ENCODE data around the gene ZIC2. TPM values are rescaled to one million over a fixed set of nuclear protein-coding genes. Genes with fewer than 3 reads are reported as not detected.

The ZIC2 gene
- total RNA-seq, 1 donor from 2014 or later = 1.8 TPM

GRCh38 chr13:100014621-100015020, 33.0 kb downstream of the ZIC2 start:
- no peaks in the 10 kb centered on the region for H3K9me3 ChIP-seq (ENCODE audit: insufficient read depth, low read depth, low read length)
- no peaks in the 10 kb centered on the region for H3K4me1 ChIP-seq (ENCODE audit: insufficient read depth, low read length)
- no peak overlapping the region for H2AFZ ChIP-seq (ENCODE audit: low read depth, low read length)
- TF ChIP-seq EZH2 (IDR thresholded peaks at IDR 0.05; ENCODE audit: insufficient read depth, low read length) = no peak
- TF ChIP-seq, protein P1, sequence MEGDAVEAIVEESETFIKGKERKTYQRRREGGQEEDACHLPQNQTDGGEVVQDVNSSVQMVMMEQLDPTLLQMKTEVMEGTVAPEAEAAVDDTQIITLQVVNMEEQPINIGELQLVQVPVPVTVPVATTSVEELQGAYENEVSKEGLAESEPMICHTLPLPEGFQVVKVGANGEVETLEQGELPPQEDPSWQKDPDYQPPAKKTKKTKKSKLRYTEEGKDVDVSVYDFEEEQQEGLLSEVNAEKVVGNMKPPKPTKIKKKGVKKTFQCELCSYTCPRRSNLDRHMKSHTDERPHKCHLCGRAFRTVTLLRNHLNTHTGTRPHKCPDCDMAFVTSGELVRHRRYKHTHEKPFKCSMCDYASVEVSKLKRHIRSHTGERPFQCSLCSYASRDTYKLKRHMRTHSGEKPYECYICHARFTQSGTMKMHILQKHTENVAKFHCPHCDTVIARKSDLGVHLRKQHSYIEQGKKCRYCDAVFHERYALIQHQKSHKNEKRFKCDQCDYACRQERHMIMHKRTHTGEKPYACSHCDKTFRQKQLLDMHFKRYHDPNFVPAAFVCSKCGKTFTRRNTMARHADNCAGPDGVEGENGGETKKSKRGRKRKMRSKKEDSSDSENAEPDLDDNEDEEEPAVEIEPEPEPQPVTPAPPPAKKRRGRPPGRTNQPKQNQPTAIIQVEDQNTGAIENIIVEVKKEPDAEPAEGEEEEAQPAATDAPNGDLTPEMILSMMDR (IDR thresholded peaks at IDR 0.05; ENCODE audit: insufficient read depth, low read depth, low read length) = no peak
- H3K79me2 ChIP-seq (ENCODE audit: insufficient read depth, low read length) = no peaks in the 10 kb centered on the region
- H3K9ac ChIP-seq (ENCODE audit: low read length) = no peak overlapping the region
- Mint-ChIP-seq H3K27ac (ENCODE audit: unreplicated experiment) (no peak overlapping the region), H3K4me3 (ENCODE audit: unreplicated experiment) (no peak overlapping the region), H3K36me3 (ENCODE audit: low read depth, unreplicated experiment) (peaks cover 1% of the 10 kb centered on the region), H3K4me1 (ENCODE audit: low read depth, unreplicated experiment) (no peaks in the 10 kb centered on the region), H3K9me3 (ENCODE audit: unreplicated experiment) (no peaks in the 10 kb centered on the region), H3K27me3 (ENCODE audit: low read depth, unreplicated experiment) (no peaks in the 10 kb centered on the region)
- FAIRE-seq (no peak), DNase-seq (ENCODE audit: low read depth) (no peak)
- H4K20me1 ChIP-seq (ENCODE audit: insufficient read depth, low read length) = no peaks in the 10 kb centered on the region
- H3K27me3 ChIP-seq (ENCODE audit: insufficient read depth, low read length) = no peaks in the 10 kb centered on the region
- no peak overlapping the region for H3K4me3 ChIP-seq (ENCODE audit: insufficient read depth, low read depth, low read length)
- H3K27ac ChIP-seq (ENCODE audit: low read depth, low read length) = no peak overlapping the region
- H3K4me2 ChIP-seq (ENCODE audit: low read length) = no peak overlapping the region
- H3K36me3 ChIP-seq (ENCODE audit: insufficient read depth, low read length) = no peaks in the 10 kb centered on the region

- Mint-ChIP-seq H3K36me3 (ENCODE audit: low read depth, unreplicated experiment) (peaks cover 2% of the 10 kb centered on the region), H3K4me1 (ENCODE audit: low read depth, unreplicated experiment) (no peaks in the 10 kb centered on the region), H3K27ac (ENCODE audit: unreplicated experiment) (no peak overlapping the region), H3K27me3 (ENCODE audit: low read depth, unreplicated experiment) (no peaks in the 10 kb centered on the region), H3K4me3 (ENCODE audit: unreplicated experiment) (no peak overlapping the region), H3K9me3 (ENCODE audit: unreplicated experiment) (peaks cover 2% of the 10 kb centered on the region)
- H3K9me3 ChIP-seq (ENCODE audit: insufficient read depth, low read depth, low read length) = no peaks in the 10 kb centered on the region
- H4K20me1 ChIP-seq (ENCODE audit: insufficient read depth, low read length) = no peaks in the 10 kb centered on the region
- no peaks in the 10 kb centered on the region for H3K79me2 ChIP-seq (ENCODE audit: insufficient read depth, low read length)
- TF ChIP-seq, protein P1 (IDR thresholded peaks at IDR 0.05; ENCODE audit: insufficient read depth, low read depth, low read length) = no peak
- TF ChIP-seq EZH2 (IDR thresholded peaks at IDR 0.05; ENCODE audit: insufficient read depth, low read length) = no peak
- H3K27ac ChIP-seq (ENCODE audit: low read depth, low read length) = no peak overlapping the region
- no peak overlapping the region for H3K4me3 ChIP-seq (ENCODE audit: insufficient read depth, low read depth, low read length)
- no peak overlapping the region for H2AFZ ChIP-seq (ENCODE audit: low read depth, low read length)
- no peaks in the 10 kb centered on the region for H3K36me3 ChIP-seq (ENCODE audit: insufficient read depth, low read length)
- FAIRE-seq (no peak), DNase-seq (ENCODE audit: low read depth) (no peak)
- no peak overlapping the region for H3K4me2 ChIP-seq (ENCODE audit: low read length)
- H3K27me3 ChIP-seq (ENCODE audit: insufficient read depth, low read length) = no peaks in the 10 kb centered on the region
- H3K4me1 ChIP-seq (ENCODE audit: insufficient read depth, low read length) = no peaks in the 10 kb centered on the region
- H3K9ac ChIP-seq (ENCODE audit: low read length) = no peak overlapping the region
Measured at GRCh38 chr13:100019780-100020356, 38.3 kb downstream of the ZIC2 start.

- TF ChIP-seq, protein P1 (IDR thresholded peaks at IDR 0.05; ENCODE audit: insufficient read depth, low read depth, low read length) = no peak
- TF ChIP-seq EZH2 (IDR thresholded peaks at IDR 0.05; ENCODE audit: insufficient read depth, low read length) = no peak
- H3K36me3 Mint-ChIP-seq (ENCODE audit: low read depth, unreplicated experiment) = peaks cover 2% of the 10 kb centered on the region
- Histone ChIP-seq H3K9ac (ENCODE audit: low read length) (no peak overlapping the region), H3K9me3 (ENCODE audit: insufficient read depth, low read depth, low read length) (no peaks in the 10 kb centered on the region), H3K4me3 (ENCODE audit: insufficient read depth, low read depth, low read length) (no peak overlapping the region), H3K27me3 (ENCODE audit: insufficient read depth, low read length) (no peaks in the 10 kb centered on the region), H3K27ac (ENCODE audit: low read depth, low read length) (no peak overlapping the region), H2AFZ (ENCODE audit: low read depth, low read length) (no peak overlapping the region), H3K79me2 (ENCODE audit: insufficient read depth, low read length) (no peaks in the 10 kb centered on the region), H3K36me3 (ENCODE audit: insufficient read depth, low read length) (no peaks in the 10 kb centered on the region), H3K4me1 (ENCODE audit: insufficient read depth, low read length) (no peaks in the 10 kb centered on the region), H4K20me1 (ENCODE audit: insufficient read depth, low read length) (no peaks in the 10 kb centered on the region), H3K4me2 (ENCODE audit: low read length) (no peak overlapping the region)
- no peaks in the 10 kb centered on the region for H3K4me1 Mint-ChIP-seq (ENCODE audit: low read depth, unreplicated experiment)
- H3K4me3 Mint-ChIP-seq (ENCODE audit: unreplicated experiment) = no peak overlapping the region
- FAIRE-seq (no peak), DNase-seq (ENCODE audit: low read depth) (no peak)
- H3K27me3 Mint-ChIP-seq (ENCODE audit: low read depth, unreplicated experiment) = no peaks in the 10 kb centered on the region
- H3K9me3 Mint-ChIP-seq (ENCODE audit: unreplicated experiment) = peaks cover 2% of the 10 kb centered on the region
- H3K27ac Mint-ChIP-seq (ENCODE audit: unreplicated experiment) = no peak overlapping the region
Measured at GRCh38 chr13:100022798-100023197, 41.2 kb downstream of the ZIC2 start.

All from astrocyte (in vitro differentiated cells and primary cell).